Panc1 (cell line): ENCODE measurements around the gene NKX2-2.

Source experiments
- POLR2AphosphoS5 ChIP-seq: IDR thresholded peaks from 2 replicates; pipeline ENCODE4 v1.6.1; 2012; ENCODE audit warnings: mild to moderate bottlenecking, low read depth, low read length, moderate library complexity
- TF ChIP-seq, protein P1 (sequence below): fragments of 450-650 bp; IDR thresholded peaks from 2 replicates; pipeline ENCODE4 v1.5.1; 2017; ENCODE audit warnings: mild to moderate bottlenecking

DNA sequence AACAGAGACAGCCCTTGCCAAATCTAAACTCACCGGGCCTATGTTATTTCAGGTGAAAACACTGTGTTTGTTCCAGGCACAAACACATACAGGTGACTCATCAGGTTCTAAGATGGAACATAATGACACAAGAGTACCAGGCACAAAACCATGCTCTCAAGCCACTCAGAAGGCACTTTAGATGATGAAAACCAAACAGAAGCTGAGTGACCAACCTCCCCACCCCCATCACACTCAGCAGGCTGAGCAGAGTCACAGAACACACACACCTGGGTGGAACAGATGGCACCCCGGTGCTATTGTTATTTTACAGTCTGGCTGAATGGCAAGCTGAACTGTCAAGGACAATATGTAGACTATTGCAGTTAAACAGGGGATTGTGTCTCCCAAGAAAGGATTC is 20.6 kb upstream of the NKX2-2 start:
- TF ChIP-seq, protein P1, sequence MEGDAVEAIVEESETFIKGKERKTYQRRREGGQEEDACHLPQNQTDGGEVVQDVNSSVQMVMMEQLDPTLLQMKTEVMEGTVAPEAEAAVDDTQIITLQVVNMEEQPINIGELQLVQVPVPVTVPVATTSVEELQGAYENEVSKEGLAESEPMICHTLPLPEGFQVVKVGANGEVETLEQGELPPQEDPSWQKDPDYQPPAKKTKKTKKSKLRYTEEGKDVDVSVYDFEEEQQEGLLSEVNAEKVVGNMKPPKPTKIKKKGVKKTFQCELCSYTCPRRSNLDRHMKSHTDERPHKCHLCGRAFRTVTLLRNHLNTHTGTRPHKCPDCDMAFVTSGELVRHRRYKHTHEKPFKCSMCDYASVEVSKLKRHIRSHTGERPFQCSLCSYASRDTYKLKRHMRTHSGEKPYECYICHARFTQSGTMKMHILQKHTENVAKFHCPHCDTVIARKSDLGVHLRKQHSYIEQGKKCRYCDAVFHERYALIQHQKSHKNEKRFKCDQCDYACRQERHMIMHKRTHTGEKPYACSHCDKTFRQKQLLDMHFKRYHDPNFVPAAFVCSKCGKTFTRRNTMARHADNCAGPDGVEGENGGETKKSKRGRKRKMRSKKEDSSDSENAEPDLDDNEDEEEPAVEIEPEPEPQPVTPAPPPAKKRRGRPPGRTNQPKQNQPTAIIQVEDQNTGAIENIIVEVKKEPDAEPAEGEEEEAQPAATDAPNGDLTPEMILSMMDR: no peak
- TF ChIP-seq POLR2AphosphoS5: no peak
